H9 (cell line): Measurements from ENCODE around the gene NEDD4L. TPM values are rescaled to one million over a fixed set of nuclear protein-coding genes. Genes with fewer than 3 reads are reported as not detected.

Source experiments
- DNase-seq: peaks from one replicate; pipeline ENCODE4 v3.0.0-alpha.2; 2017
- H2AFZ ChIP-seq: one replicate; pipeline ENCODE4 v1.6.1; 2013; ENCODE audit warnings: mild to moderate bottlenecking, low read length, control low read depth, moderate library complexity
- H2AK5ac ChIP-seq: 2 replicates; pipeline ENCODE4 v1.6.1; 2013; ENCODE audit warnings: low read length, control low read depth, mixed read lengths; ENCODE audit not compliant: insufficient read length
- H2BK120ac ChIP-seq: one replicate; pipeline ENCODE4 v1.6.1; 2013; ENCODE audit warnings: low read depth, mild to moderate bottlenecking, low read length, control low read depth, inconsistent platforms; ENCODE audit not compliant: poor library complexity, severe bottlenecking
- H2BK12ac ChIP-seq: 2 replicates; pipeline ENCODE4 v1.6.1; 2013; ENCODE audit warnings: low read length, control low read depth, mixed read lengths, low read depth; ENCODE audit not compliant: insufficient read length
- H2BK15ac ChIP-seq: 2 replicates; pipeline ENCODE4 v1.6.1; 2013; ENCODE audit warnings: low read depth, low read length, control low read depth
- H2BK20ac ChIP-seq: one replicate; pipeline ENCODE4 v1.6.1; 2013; ENCODE audit warnings: low read depth, mild to moderate bottlenecking, low read length, control low read depth, inconsistent platforms; ENCODE audit not compliant: poor library complexity, severe bottlenecking
- H2BK5ac ChIP-seq: 2 replicates; pipeline ENCODE4 v1.6.1; 2013; ENCODE audit warnings: low read length, control low read depth, mixed read lengths; ENCODE audit not compliant: insufficient read length
- H3K14ac ChIP-seq: 2 replicates; pipeline ENCODE4 v1.6.1; 2013; ENCODE audit warnings: low read length, control low read depth; ENCODE audit not compliant: insufficient read depth
- H3K18ac ChIP-seq: 2 replicates; pipeline ENCODE4 v1.6.1; 2013; ENCODE audit warnings: low read depth, mild to moderate bottlenecking, mixed read lengths, low read length, control low read depth; ENCODE audit not compliant: insufficient read length
- H3K23ac ChIP-seq: 2 replicates; pipeline ENCODE4 v1.6.1; 2013; ENCODE audit warnings: low read length, control low read depth, mixed read lengths, low read depth; ENCODE audit not compliant: insufficient read length
- H3K23me2 ChIP-seq: 2 replicates; pipeline ENCODE4 v1.6.1; 2013; ENCODE audit warnings: low read depth, mild to moderate bottlenecking, mixed read lengths, low read length, control low read depth; ENCODE audit not compliant: insufficient read length, poor library complexity, severe bottlenecking
- H3K27ac ChIP-seq: 2 replicates; pipeline ENCODE4 v1.5.1; 2013; ENCODE audit warnings: low read length, control low read depth, mixed read lengths, low read depth; ENCODE audit not compliant: insufficient read length
- H3K27me3 ChIP-seq: 2 replicates; pipeline ENCODE4 v1.6.1; 2013; ENCODE audit warnings: low read length, control low read depth, inconsistent platforms; ENCODE audit not compliant: insufficient read depth
- H3K4ac ChIP-seq: 2 replicates; pipeline ENCODE4 v1.6.1; 2013; ENCODE audit warnings: low read depth, mild to moderate bottlenecking, control low read depth, inconsistent platforms, low read length, moderate library complexity
- H3K4me1 ChIP-seq: 2 replicates; pipeline ENCODE4 v1.6.1; 2013; ENCODE audit warnings: low read length, control low read depth, inconsistent platforms; ENCODE audit not compliant: insufficient read depth
- H3K4me2 ChIP-seq: 2 replicates; pipeline ENCODE4 v1.6.1; 2013; ENCODE audit warnings: low read length, control low read depth, mixed read lengths; ENCODE audit not compliant: insufficient read length, insufficient read depth
- H3K56ac ChIP-seq: 2 replicates; pipeline ENCODE4 v1.6.1; 2013; ENCODE audit warnings: low read depth, mild to moderate bottlenecking, mixed read lengths, low read length, control low read depth; ENCODE audit not compliant: insufficient read length
- H3K79me1 ChIP-seq: 2 replicates; pipeline ENCODE4 v1.6.1; 2013; ENCODE audit warnings: low read depth, mild to moderate bottlenecking, moderate library complexity, low read length, control low read depth, inconsistent platforms; ENCODE audit not compliant: insufficient read depth, poor library complexity, severe bottlenecking
- H3K79me2 ChIP-seq: 2 replicates; pipeline ENCODE4 v1.6.1; 2013; ENCODE audit warnings: low read length, control low read depth, inconsistent platforms; ENCODE audit not compliant: insufficient read depth
- H3K9ac ChIP-seq: 2 replicates; pipeline ENCODE4 v1.6.1; 2013; ENCODE audit warnings: low read length, control low read depth, mixed read lengths; ENCODE audit not compliant: insufficient read length; ENCODE audit errors: extremely low read depth
- H3K9me3 ChIP-seq: one replicate; pipeline ENCODE4 v1.6.1; 2013; ENCODE audit warnings: low read depth, low read length, inconsistent platforms; ENCODE audit not compliant: control insufficient read depth
- H3T11ph ChIP-seq: one replicate; pipeline ENCODE4 v1.6.1; 2013; ENCODE audit warnings: mild to moderate bottlenecking, low read length, control low read depth, inconsistent platforms
- H4K20me1 ChIP-seq: one replicate; pipeline ENCODE4 v1.6.1; 2013; ENCODE audit not compliant: control insufficient read depth, insufficient read length, insufficient read depth
- H4K5ac ChIP-seq: 2 replicates; pipeline ENCODE4 v1.6.1; 2013; ENCODE audit warnings: low read depth, mild to moderate bottlenecking, mixed read lengths, low read length, control low read depth; ENCODE audit not compliant: insufficient read length
- H4K8ac ChIP-seq: replicated peaks from 2 replicates; pipeline ENCODE4 v1.6.1; 2013; ENCODE audit warnings: low read length, control low read depth, mixed read lengths, low read depth; ENCODE audit not compliant: insufficient read length
- H4K91ac ChIP-seq: 2 replicates; pipeline ENCODE4 v1.6.1; 2013; ENCODE audit warnings: low read depth, mild to moderate bottlenecking, moderate library complexity, mixed read lengths, low read length, control low read depth; ENCODE audit not compliant: insufficient read length
- H3K27ac Mint-ChIP-seq, 3 experiments: 2 replicates in 2 of 3; 3 replicates in 1 of 3; pipeline ENCODE4 v1.8.0; 2020 to 2021; ENCODE audit warnings: mixed read lengths in 3 of 3, mild to moderate bottlenecking in 1 of 3, moderate library complexity in 1 of 3
- H3K27me3 Mint-ChIP-seq: 2 replicates; pipeline ENCODE4 v1.8.0; 2021; ENCODE audit warnings: low read depth, mild to moderate bottlenecking, moderate library complexity, mixed read lengths
- H3K36me3 Mint-ChIP-seq, 3 experiments: 2 replicates in 2 of 3; 3 replicates in 1 of 3; pipeline ENCODE4 v1.8.0; 2020 to 2021; ENCODE audit warnings: low read depth in 3 of 3, mixed read lengths in 3 of 3; ENCODE audit not compliant: insufficient read depth in 1 of 3
- H3K4me1 Mint-ChIP-seq, 2 experiments: 2 replicates each; pipeline ENCODE4 v1.8.0; 2020; ENCODE audit warnings: mixed read lengths in 2 of 2
- H3K4me3 Mint-ChIP-seq, 2 experiments: 2 replicates in 1 of 2; 3 replicates in 1 of 2; pipeline ENCODE4 v1.8.0; 2020 to 2021; ENCODE audit warnings: mild to moderate bottlenecking in 2 of 2, mixed read lengths in 2 of 2, moderate library complexity in 1 of 2
- H3K9me3 Mint-ChIP-seq, 2 experiments: 2 replicates in 1 of 2; 3 replicates in 1 of 2; pipeline ENCODE4 v1.8.0; 2020; ENCODE audit warnings: mild to moderate bottlenecking in 2 of 2, mixed read lengths in 2 of 2, moderate library complexity in 1 of 2
- WGBS: extraction: QIAGEN DNeasy Blood & Tissue Kit; methylation state at CpG from one replicate; pipeline ENCODE4 v1.1.7; 2013; ENCODE audit warnings: missing lambda C conversion rate, low lambda C conversion rate, mixed read lengths; ENCODE audit not compliant: insufficient read length; ENCODE audit errors: extremely low coverage; 5-methylcytosine and 5-hydroxymethylcytosine counted together
- total RNA-seq: library from RNA; stranded (reverse); gene quantifications from 2 replicates; pipeline ENCODE4 v1.2.1, GENCODE V29; 2021
- TF ChIP-seq, protein P1 (sequence below): fragments of 200-600 bp; sonication (generic); conservative IDR thresholded peaks from 3 replicates; pipeline ENCODE4 v1.8.0; 2021; ENCODE audit warnings: antibody characterized with exemption, mild to moderate bottlenecking

The NEDD4L gene
- total RNA-seq, 1 experiment from 2014 or later: 76.3 TPM

GRCh38 chr18:58020567-58021107 is 23.4 kb upstream of the NEDD4L start:
- H3K4ac ChIP-seq: no peak overlapping the region

More at GRCh38 chr18:58020567-58021107, 23.4 kb upstream of the NEDD4L start:
- no peak overlapping the region for H3K23ac ChIP-seq
- H3K4me2 ChIP-seq: no peak overlapping the region
- H2AFZ ChIP-seq: no peak overlapping the region
- no peak overlapping the region for H4K91ac ChIP-seq
- no peak overlapping the region for H2BK15ac ChIP-seq
- H3K56ac ChIP-seq: no peak overlapping the region
- TF ChIP-seq, protein P1, sequence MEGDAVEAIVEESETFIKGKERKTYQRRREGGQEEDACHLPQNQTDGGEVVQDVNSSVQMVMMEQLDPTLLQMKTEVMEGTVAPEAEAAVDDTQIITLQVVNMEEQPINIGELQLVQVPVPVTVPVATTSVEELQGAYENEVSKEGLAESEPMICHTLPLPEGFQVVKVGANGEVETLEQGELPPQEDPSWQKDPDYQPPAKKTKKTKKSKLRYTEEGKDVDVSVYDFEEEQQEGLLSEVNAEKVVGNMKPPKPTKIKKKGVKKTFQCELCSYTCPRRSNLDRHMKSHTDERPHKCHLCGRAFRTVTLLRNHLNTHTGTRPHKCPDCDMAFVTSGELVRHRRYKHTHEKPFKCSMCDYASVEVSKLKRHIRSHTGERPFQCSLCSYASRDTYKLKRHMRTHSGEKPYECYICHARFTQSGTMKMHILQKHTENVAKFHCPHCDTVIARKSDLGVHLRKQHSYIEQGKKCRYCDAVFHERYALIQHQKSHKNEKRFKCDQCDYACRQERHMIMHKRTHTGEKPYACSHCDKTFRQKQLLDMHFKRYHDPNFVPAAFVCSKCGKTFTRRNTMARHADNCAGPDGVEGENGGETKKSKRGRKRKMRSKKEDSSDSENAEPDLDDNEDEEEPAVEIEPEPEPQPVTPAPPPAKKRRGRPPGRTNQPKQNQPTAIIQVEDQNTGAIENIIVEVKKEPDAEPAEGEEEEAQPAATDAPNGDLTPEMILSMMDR: no peak
- no peak overlapping the region for H3K18ac ChIP-seq
- H4K5ac ChIP-seq: no peak overlapping the region
- Mint-ChIP-seq H3K4me3 (no peak overlapping the region), H3K36me3 (peaks cover 6 to 16% (median 8%) of the 10 kb centered on the region in 3 experiments), H3K4me1 (peaks cover 13 to 21% of the 10 kb centered on the region in 2 experiments), H3K27ac (no peak overlapping the region), H3K27me3 (peaks cover 2% of the 10 kb centered on the region; the same call in 1 of the 2 replicates), H3K9me3 (peaks cover 15 to 16% of the 10 kb centered on the region in 2 experiments)
- no peaks in the 10 kb centered on the region for H3K79me2 ChIP-seq
- no peak overlapping the region for H2BK20ac ChIP-seq
- no peaks in the 10 kb centered on the region for H3K23me2 ChIP-seq
- H2AK5ac ChIP-seq: no peak overlapping the region
- H2BK120ac ChIP-seq: no peak overlapping the region
- H3K79me1 ChIP-seq: no peaks in the 10 kb centered on the region
- no peak overlapping the region for H4K8ac ChIP-seq
- no peak for DNase-seq
- no CpG with 5 or more reads among the region's 3 CpGs for WGBS
- no peak overlapping the region for H2BK12ac ChIP-seq
- H3K4me1 ChIP-seq: peaks cover 3% of the 10 kb centered on the region; the same call in 1 of the 2 replicates
- no peaks in the 10 kb centered on the region for H3K27me3 ChIP-seq
- no peaks in the 10 kb centered on the region for H4K20me1 ChIP-seq
- H3K14ac ChIP-seq: no peak overlapping the region
- no peak overlapping the region for H3K27ac ChIP-seq
- H3K9ac ChIP-seq: no peak overlapping the region
- H3K9me3 ChIP-seq: peaks cover 4% of the 10 kb centered on the region
- no peak overlapping the region for H2BK5ac ChIP-seq
- H3T11ph ChIP-seq: no peak overlapping the region
